ENCODE data around the gene TENT4B. TPM values are rescaled to one million over a fixed set of nuclear protein-coding genes. Genes with fewer than 3 reads are reported as not detected.

The TENT4B gene
- total RNA-seq, 1 experiment from 2014 or later, result 28.6 TPM

- H3K9me3 ChIP-seq, result no peaks in the 10 kb centered on the region
- TF ChIP-seq, protein P1, sequence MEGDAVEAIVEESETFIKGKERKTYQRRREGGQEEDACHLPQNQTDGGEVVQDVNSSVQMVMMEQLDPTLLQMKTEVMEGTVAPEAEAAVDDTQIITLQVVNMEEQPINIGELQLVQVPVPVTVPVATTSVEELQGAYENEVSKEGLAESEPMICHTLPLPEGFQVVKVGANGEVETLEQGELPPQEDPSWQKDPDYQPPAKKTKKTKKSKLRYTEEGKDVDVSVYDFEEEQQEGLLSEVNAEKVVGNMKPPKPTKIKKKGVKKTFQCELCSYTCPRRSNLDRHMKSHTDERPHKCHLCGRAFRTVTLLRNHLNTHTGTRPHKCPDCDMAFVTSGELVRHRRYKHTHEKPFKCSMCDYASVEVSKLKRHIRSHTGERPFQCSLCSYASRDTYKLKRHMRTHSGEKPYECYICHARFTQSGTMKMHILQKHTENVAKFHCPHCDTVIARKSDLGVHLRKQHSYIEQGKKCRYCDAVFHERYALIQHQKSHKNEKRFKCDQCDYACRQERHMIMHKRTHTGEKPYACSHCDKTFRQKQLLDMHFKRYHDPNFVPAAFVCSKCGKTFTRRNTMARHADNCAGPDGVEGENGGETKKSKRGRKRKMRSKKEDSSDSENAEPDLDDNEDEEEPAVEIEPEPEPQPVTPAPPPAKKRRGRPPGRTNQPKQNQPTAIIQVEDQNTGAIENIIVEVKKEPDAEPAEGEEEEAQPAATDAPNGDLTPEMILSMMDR (IDR thresholded peaks at IDR 0.05; ENCODE audit: insufficient read depth in 1 of 2, low read depth in 1 of 2, low read length in 1 of 2, severe bottlenecking in 1 of 2, unreplicated experiment in 1 of 2), result no peak
- no peak overlapping the region for H3K4me3 Mint-ChIP-seq (ENCODE audit: unreplicated experiment)
- H3K27me3 ChIP-seq (replicated peaks; ENCODE audit: control insufficient read depth, insufficient read depth, low read length), result no peaks in the 10 kb centered on the region
- DNase-seq, result no peak
- intact Hi-C loops (cut with micrococcal nuclease; ENCODE audit: unreplicated experiment), result no loop called here
- ChIA-PET CTCF (interaction anchor here (0.6 kb wide), 1 partner anchor 224 kb away, joined by 3 read pairs; the partner anchor contains the start of gene CNEP1R1), POLR2A (no interaction called here)
- H3K27me3 Mint-ChIP-seq (ENCODE audit: insufficient read depth, unreplicated experiment), result no peaks in the 10 kb centered on the region
- H3K4me1 ChIP-seq, result peaks cover 14% of the 10 kb centered on the region
- H3K9me3 Mint-ChIP-seq (ENCODE audit: unreplicated experiment), result no peaks in the 10 kb centered on the region
- peaks cover 25% of the 10 kb centered on the region for H3K36me3 Mint-ChIP-seq (ENCODE audit: insufficient read depth, unreplicated experiment)
- no TSS peak for BruUV-seq (replicated peaks)
- H3K4me3 ChIP-seq (ENCODE audit: low read depth, low read length), result no peak overlapping the region
- H3K27ac Mint-ChIP-seq (ENCODE audit: unreplicated experiment), result peak overlapping the region; percentile 53
- H3K36me3 ChIP-seq (ENCODE audit: control insufficient read depth, insufficient read depth, low read length), result no peaks in the 10 kb centered on the region; the same call in 1 of the 2 replicates
- H3K4me1 Mint-ChIP-seq (ENCODE audit: low read depth, unreplicated experiment), result peaks cover 16% of the 10 kb centered on the region
Measured at GRCh38 chr16:50248845-50249244, 95.7 kb downstream of the TENT4B start.

- Histone ChIP-seq H3K9me3 (no peaks in the 10 kb centered on the region), H3K4me3 (ENCODE audit: low read depth, low read length) (no peak overlapping the region), H3K36me3 (ENCODE audit: control insufficient read depth, insufficient read depth, low read length) (no peaks in the 10 kb centered on the region; the same call in 1 of the 2 replicates), H3K4me1 (peaks cover 5% of the 10 kb centered on the region; the same call in 1 of the 2 replicates), H3K27me3 (replicated peaks; ENCODE audit: control insufficient read depth, insufficient read depth, low read length) (no peaks in the 10 kb centered on the region)
- intact Hi-C loops (cut with micrococcal nuclease; ENCODE audit: unreplicated experiment), result no loop called here
- Mint-ChIP-seq H3K4me3 (ENCODE audit: unreplicated experiment) (no peak overlapping the region), H3K27me3 (ENCODE audit: insufficient read depth, unreplicated experiment) (no peaks in the 10 kb centered on the region), H3K9me3 (ENCODE audit: unreplicated experiment) (no peaks in the 10 kb centered on the region), H3K36me3 (ENCODE audit: insufficient read depth, unreplicated experiment) (peaks cover 18% of the 10 kb centered on the region), H3K27ac (ENCODE audit: unreplicated experiment) (no peak overlapping the region), H3K4me1 (ENCODE audit: low read depth, unreplicated experiment) (peaks cover 22% of the 10 kb centered on the region)
- TF ChIP-seq, protein P1 (IDR thresholded peaks at IDR 0.05; ENCODE audit: insufficient read depth in 1 of 2, low read depth in 1 of 2, low read length in 1 of 2, severe bottlenecking in 1 of 2, unreplicated experiment in 1 of 2), result no peak
- ChIA-PET POLR2A (interaction anchor here (0.6 kb wide), 1 partner anchor 38 kb away, joined by 4 read pairs; no protein-coding TSS in a partner anchor), CTCF (no interaction called here)
- no peak for DNase-seq
- BruUV-seq (replicated peaks), result no TSS peak
Measured at GRCh38 chr16:50251375-50252081, 98.4 kb downstream of the TENT4B start.

- ChIA-PET CTCF (no interaction called here), POLR2A (interaction anchor here (0.6 kb wide), 1 partner anchor 254 kb away, joined by 3 read pairs; no protein-coding TSS in a partner anchor)
- intact Hi-C loops (cut with micrococcal nuclease; ENCODE audit: unreplicated experiment), result no loop called here
- no peak overlapping the region for H3K27ac Mint-ChIP-seq (ENCODE audit: unreplicated experiment)
- H3K9me3 Mint-ChIP-seq (ENCODE audit: unreplicated experiment), result no peaks in the 10 kb centered on the region
- TF ChIP-seq, protein P1 (IDR thresholded peaks at IDR 0.05; ENCODE audit: insufficient read depth in 1 of 2, low read depth in 1 of 2, low read length in 1 of 2, severe bottlenecking in 1 of 2, unreplicated experiment in 1 of 2), result no peak
- Histone ChIP-seq H3K27me3 (replicated peaks; ENCODE audit: control insufficient read depth, insufficient read depth, low read length) (no peaks in the 10 kb centered on the region), H3K9me3 (no peaks in the 10 kb centered on the region), H3K4me3 (ENCODE audit: low read depth, low read length) (no peak overlapping the region), H3K36me3 (ENCODE audit: control insufficient read depth, insufficient read depth, low read length) (no peaks in the 10 kb centered on the region; the same call in 1 of the 2 replicates), H3K4me1 (no peaks in the 10 kb centered on the region; the same call in 1 of the 2 replicates)
- BruUV-seq (replicated peaks), result no TSS peak
- DNase-seq, result no peak
- H3K4me3 Mint-ChIP-seq (ENCODE audit: unreplicated experiment), result no peak overlapping the region
- H3K36me3 Mint-ChIP-seq (ENCODE audit: insufficient read depth, unreplicated experiment), result peaks cover 16% of the 10 kb centered on the region
- H3K4me1 Mint-ChIP-seq (ENCODE audit: low read depth, unreplicated experiment), result peaks cover 15% of the 10 kb centered on the region
- no peaks in the 10 kb centered on the region for H3K27me3 Mint-ChIP-seq (ENCODE audit: insufficient read depth, unreplicated experiment)
Measured at GRCh38 chr16:50252082-50252611, 99.0 kb downstream of the TENT4B start.
